Panc1 (cell line): ENCODE results near the gene BLOC1S3. TPM values are rescaled to one million over a fixed set of nuclear protein-coding genes. Genes with fewer than 3 reads are reported as not detected.

Experiments used
- ATAC-seq: fragments of 200-7000 bp; cut with Tn5 transposase; 2 replicates; pipeline ENCODE4 v1.9.1; 2020; ENCODE audit warnings: mild to moderate bottlenecking, moderate library complexity
- BruUV-seq: library from RNA; stranded (reverse); fragments of 400-500 nt; replicated peaks from 2 replicates; lab custom pipeline; 2021; lab: Mats Ljungman, UMichigan
- CTCF ChIA-PET: fragments of 300-600 bp; sonication (Branson Sonifier 250); formaldehyde crosslinking; loops from one replicate; lab custom pipeline; 2022; ENCODE audit warnings: antibody characterized with exemption; lab: Charles Lee
- POLR2A ChIA-PET: fragments of 300-600 bp; sonication (Branson Sonifier 250); formaldehyde crosslinking; loops from one replicate; lab custom pipeline; 2022; ENCODE audit warnings: antibody characterized with exemption; lab: Charles Lee
- DNase-seq: peaks from one replicate; pipeline ENCODE4 v3.0.0-alpha.2; 2010; ENCODE audit warnings: low read depth, low spot score
- H3K27ac ChIP-seq: 2 replicates; pipeline ENCODE4 v1.5.1; 2011; ENCODE audit warnings: mild to moderate bottlenecking, low read length, inconsistent platforms
- H3K27me3 ChIP-seq: fragments of 200-500 bp; sonication (Bioruptor generic); 2 replicates; pipeline ENCODE4 v1.6.0; 2014; ENCODE audit warnings: low read length, inconsistent platforms; ENCODE audit not compliant: control insufficient read depth, insufficient read depth
- H3K36me3 ChIP-seq: fragments of 200-500 bp; sonication (Bioruptor generic); 2 replicates; pipeline ENCODE4 v1.5.1; 2014; ENCODE audit warnings: inconsistent platforms, mild to moderate bottlenecking, low read length, moderate library complexity; ENCODE audit not compliant: control insufficient read depth, insufficient read depth
- H3K4me1 ChIP-seq: 2 replicates; pipeline ENCODE4 v1.5.1; 2011; ENCODE audit warnings: inconsistent platforms, mild to moderate bottlenecking, low read length, moderate library complexity; ENCODE audit not compliant: control insufficient read depth, insufficient read depth
- H3K4me3 ChIP-seq, 2 experiments: 2 replicates each; pipeline ENCODE4 v1.5.1; 2011 to 2012; ENCODE audit warnings: low read depth in 2 of 2, low read length in 2 of 2, mild to moderate bottlenecking in 2 of 2, inconsistent platforms in 1 of 2, moderate library complexity in 1 of 2
- H3K9me3 ChIP-seq: fragments of 200-500 bp; sonication (Bioruptor generic); 2 replicates; pipeline ENCODE4 v1.5.1; 2014; ENCODE audit warnings: low read depth, mild to moderate bottlenecking, inconsistent platforms, low read length, moderate library complexity; ENCODE audit not compliant: control insufficient read depth, insufficient read depth
- CTCF ChIP-seq: fragments of 450-650 bp; IDR thresholded peaks from 2 replicates; pipeline ENCODE4 v1.5.1; 2017; ENCODE audit warnings: mild to moderate bottlenecking
- POLR2AphosphoS5 ChIP-seq: IDR thresholded peaks from 2 replicates; pipeline ENCODE4 v1.6.1; 2012; ENCODE audit warnings: mild to moderate bottlenecking, low read depth, low read length, moderate library complexity
- REST ChIP-seq, 2 experiments: IDR thresholded peaks; 2 replicates each; pipeline ENCODE4 v1.6.1; 2011 to 2012; ENCODE audit warnings: low read depth in 2 of 2, control low read depth in 1 of 2, low read length in 1 of 2, mild to moderate bottlenecking in 1 of 2, moderate library complexity in 1 of 2; ENCODE audit not compliant: insufficient read depth in 1 of 2
- SIN3A ChIP-seq: IDR thresholded peaks from 2 replicates; pipeline ENCODE4 v1.6.1; 2012; ENCODE audit warnings: low read depth, mild to moderate bottlenecking, low read length, moderate library complexity, borderline replicate concordance; ENCODE audit not compliant: insufficient read depth
- TCF7L2 ChIP-seq: IDR thresholded peaks from 2 replicates; pipeline ENCODE4 v1.6.1; 2011; ENCODE audit warnings: mild to moderate bottlenecking, low read depth, low read length, inconsistent platforms
- in situ Hi-C: cut with HindIII; loops from 2 replicates; pipeline ENCODE4 v1.10.0; 2016; ENCODE audit warnings: low sequenced_read_pairs, low pct_unique_long_range_greater_than_20kb
- intact Hi-C: fragments of 100-400 bp; cut with micrococcal nuclease; formaldehyde crosslinking; loops from one replicate; pipeline ENCODE4 v1.10.0; 2022; ENCODE audit not compliant: unreplicated experiment
- total RNA-seq: library from RNA; stranded (reverse); gene quantifications from one replicate; pipeline ENCODE4 v1.2.1, GENCODE V29; 2021; ENCODE audit not compliant: unreplicated experiment

Gene BLOC1S3
- total RNA-seq, 1 experiment from 2014 or later, result 21.8 TPM

- in situ Hi-C loops, result no loop called here
- no peaks in the 10 kb centered on the region for H3K4me1 ChIP-seq
- BruUV-seq, result no TSS peak
- intact Hi-C loops, result no loop called here
- no peaks in the 10 kb centered on the region for H3K27me3 ChIP-seq
- peak overlapping the region; percentile 88 to 90 for H3K4me3 ChIP-seq
- peak overlapping the region; percentile 85 for H3K27ac ChIP-seq
- no peak for ATAC-seq
- POLR2A ChIA-PET, result no interaction called here
- H3K9me3 ChIP-seq, result no peaks in the 10 kb centered on the region
- CTCF ChIA-PET, result no interaction called here
- TF ChIP-seq CTCF (no peak), TCF7L2 (no peak), SIN3A (peak; percentile 6; the same call in 1 of the 2 replicates), POLR2AphosphoS5 (no peak), REST (IDR thresholded peaks at IDR 0.05; ENCODE audit: insufficient read depth in 1 of 2, low read depth in 2 of 2, low read length in 1 of 2) (no peak)
- H3K36me3 ChIP-seq, result no peaks in the 10 kb centered on the region
- no peak for DNase-seq
These were observed 698 bp downstream of the BLOC1S3 start for GRCh38 chr19:45179072-45179891.

GRCh38 chr19:45179892-45180370 is 1.3 kb downstream of the BLOC1S3 start:
- in situ Hi-C loops (no loop called here), intact Hi-C loops (no loop called here)
- CTCF ChIA-PET, result no interaction called here
- Histone ChIP-seq H3K27me3 (no peaks in the 10 kb centered on the region), H3K9me3 (no peaks in the 10 kb centered on the region), H3K27ac (peak overlapping the region; percentile 71; the same call in 1 of the 2 replicates), H3K4me1 (no peaks in the 10 kb centered on the region), H3K4me3 (peak overlapping the region; percentile 88 to 90), H3K36me3 (no peaks in the 10 kb centered on the region)
- POLR2A ChIA-PET, result no interaction called here
- DNase-seq (no peak), ATAC-seq (no peak)
- TF ChIP-seq TCF7L2 (no peak), POLR2AphosphoS5 (no peak), CTCF (no peak), SIN3A (no peak), REST (IDR thresholded peaks at IDR 0.05; ENCODE audit: insufficient read depth in 1 of 2, low read depth in 2 of 2, low read length in 1 of 2) (no peak)
- BruUV-seq, result no TSS peak
